BJ (cell line): ENCODE results near the gene AGBL4. TPM values are rescaled to one million over a fixed set of nuclear protein-coding genes. Genes with fewer than 3 reads are reported as not detected.

Source experiments
- CTCF ChIA-PET: fragments of 350-600 bp; formaldehyde crosslinking; extraction: SDS; loops from one replicate; lab custom pipeline; 2021; ENCODE audit warnings: antibody characterized with exemption, inconsistent platforms; lab: Yijun Ruan, JAX
- POLR2A ChIA-PET: fragments of 300-600 bp; sonication (Branson Sonifier 250); formaldehyde crosslinking; extraction: SDS; loops from one replicate; lab custom pipeline; 2021; ENCODE audit warnings: antibody characterized with exemption; lab: Charles Lee
- DNase-seq: peaks from one replicate; pipeline ENCODE4 v3.0.0-alpha.2; 2011; ENCODE audit warnings: low read depth
- H3K27me3 ChIP-seq: 2 replicates; pipeline ENCODE4 v1.6.0; 2011; ENCODE audit warnings: low read length; ENCODE audit not compliant: control insufficient read depth, insufficient read depth
- H3K36me3 ChIP-seq: 2 replicates; pipeline ENCODE4 v1.5.1; 2011; ENCODE audit warnings: low read length; ENCODE audit not compliant: control insufficient read depth, insufficient read depth
- H3K4me3 ChIP-seq: 2 replicates; pipeline ENCODE4 v1.5.1; 2011; ENCODE audit warnings: low read depth, mild to moderate bottlenecking, control low read depth, low read length
- polyA plus RNA-seq: library from polyadenylated mRNA; depleted of rRNA; stranded (reverse); fragments of >200 nt; gene quantifications from 2 replicates; pipeline ENCODE4 v1.2.3, GENCODE V29; 2011
- TF ChIP-seq, protein P1 (sequence below): IDR thresholded peaks from 2 replicates; pipeline ENCODE4 v1.5.1; 2011; ENCODE audit warnings: low read depth, mild to moderate bottlenecking, control low read depth, inconsistent platforms, low read length, moderate library complexity; ENCODE audit not compliant: insufficient read depth

AGBL4 gene
- polyA plus RNA-seq, 1 experiment, result not detected

DNA sequence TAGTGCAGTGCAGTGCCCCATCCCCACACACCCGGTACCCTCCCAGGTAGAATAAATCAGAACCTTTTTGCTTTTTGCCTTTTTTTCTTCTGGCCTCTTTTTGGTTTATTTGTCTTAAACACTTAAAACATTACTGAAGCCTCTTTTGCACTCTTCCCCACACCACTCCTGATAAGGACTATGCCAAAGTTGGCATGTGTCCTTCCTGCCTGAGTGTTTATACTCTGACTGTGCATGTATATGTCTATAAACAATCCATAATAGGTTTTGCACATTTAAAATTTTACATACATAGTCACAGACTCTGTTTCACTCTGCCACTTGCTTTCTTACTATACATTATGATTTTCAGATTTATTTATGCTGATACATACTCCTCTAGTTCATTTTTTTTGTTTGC is 1306.7 kb downstream of the AGBL4 start:
- POLR2A ChIA-PET, result no interaction called here
- TF ChIP-seq, protein P1, sequence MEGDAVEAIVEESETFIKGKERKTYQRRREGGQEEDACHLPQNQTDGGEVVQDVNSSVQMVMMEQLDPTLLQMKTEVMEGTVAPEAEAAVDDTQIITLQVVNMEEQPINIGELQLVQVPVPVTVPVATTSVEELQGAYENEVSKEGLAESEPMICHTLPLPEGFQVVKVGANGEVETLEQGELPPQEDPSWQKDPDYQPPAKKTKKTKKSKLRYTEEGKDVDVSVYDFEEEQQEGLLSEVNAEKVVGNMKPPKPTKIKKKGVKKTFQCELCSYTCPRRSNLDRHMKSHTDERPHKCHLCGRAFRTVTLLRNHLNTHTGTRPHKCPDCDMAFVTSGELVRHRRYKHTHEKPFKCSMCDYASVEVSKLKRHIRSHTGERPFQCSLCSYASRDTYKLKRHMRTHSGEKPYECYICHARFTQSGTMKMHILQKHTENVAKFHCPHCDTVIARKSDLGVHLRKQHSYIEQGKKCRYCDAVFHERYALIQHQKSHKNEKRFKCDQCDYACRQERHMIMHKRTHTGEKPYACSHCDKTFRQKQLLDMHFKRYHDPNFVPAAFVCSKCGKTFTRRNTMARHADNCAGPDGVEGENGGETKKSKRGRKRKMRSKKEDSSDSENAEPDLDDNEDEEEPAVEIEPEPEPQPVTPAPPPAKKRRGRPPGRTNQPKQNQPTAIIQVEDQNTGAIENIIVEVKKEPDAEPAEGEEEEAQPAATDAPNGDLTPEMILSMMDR, result no peak

DNA sequence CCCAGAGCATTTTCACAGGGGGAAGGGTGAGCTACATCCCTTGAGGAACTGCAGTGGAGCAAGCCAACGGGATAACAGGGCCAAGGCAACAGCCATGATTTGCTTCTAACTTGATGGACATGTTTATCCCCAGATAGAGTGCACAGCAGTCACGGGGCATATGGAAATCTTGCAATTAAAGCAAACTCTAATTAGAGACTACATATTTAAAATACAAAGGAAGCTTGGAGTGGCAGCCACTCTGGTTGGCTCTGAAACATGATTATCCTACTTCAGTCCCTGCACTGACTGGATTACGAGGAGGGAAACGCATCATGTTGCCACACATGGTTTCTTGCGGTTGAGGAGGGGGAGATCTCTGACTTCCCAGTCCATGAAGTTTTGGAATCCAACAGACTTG is 1307.8 kb downstream of the AGBL4 start:
- no peak for DNase-seq
- CTCF ChIA-PET, result interaction anchor here (0.7 kb wide), 1 partner anchor 19 kb away, joined by 3 read pairs; no protein-coding TSS in a partner anchor
- H3K36me3 ChIP-seq, result no peaks in the 10 kb centered on the region
- POLR2A ChIA-PET, result no interaction called here
- no peaks in the 10 kb centered on the region for H3K27me3 ChIP-seq
- TF ChIP-seq, protein P1, result no peak
- H3K4me3 ChIP-seq, result no peak overlapping the region

More for the DNA sequence above, 1306.7 kb downstream of the AGBL4 start:
- no peak for DNase-seq
- Histone ChIP-seq H3K27me3 (no peaks in the 10 kb centered on the region), H3K36me3 (no peaks in the 10 kb centered on the region), H3K4me3 (no peak overlapping the region)
- CTCF ChIA-PET, result no interaction called here

DNA sequence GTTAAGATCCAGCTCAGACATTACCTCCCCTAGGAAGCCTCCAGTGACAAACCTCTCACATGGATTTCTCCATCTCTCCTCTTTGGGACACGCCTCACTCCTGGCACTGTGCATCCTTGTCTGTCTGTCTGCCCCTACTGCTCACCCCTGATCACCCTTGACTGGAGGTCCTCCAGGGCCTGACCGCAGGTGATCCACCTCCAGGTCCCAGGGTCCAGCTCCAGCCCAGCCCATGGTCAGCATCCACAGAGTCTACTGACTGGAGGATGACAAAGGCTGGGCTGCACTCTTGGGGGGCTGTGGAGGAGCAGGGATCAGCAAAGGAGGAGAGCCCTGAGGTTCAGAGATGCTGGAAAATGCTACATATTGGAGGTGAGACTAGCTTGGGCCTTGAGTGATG is 1312.8 kb downstream of the AGBL4 start:
- POLR2A ChIA-PET, result no interaction called here
- no peaks in the 10 kb centered on the region for H3K36me3 ChIP-seq
- DNase-seq, result no peak
- no peak overlapping the region for H3K4me3 ChIP-seq
- TF ChIP-seq, protein P1, result no peak
- no peaks in the 10 kb centered on the region for H3K27me3 ChIP-seq
- CTCF ChIA-PET, result interaction anchor here (0.7 to 0.8 kb wide), 2 partner anchors 13 to 34 kb away, joined by 3 to 4 read pairs; no protein-coding TSS in a partner anchor

DNA sequence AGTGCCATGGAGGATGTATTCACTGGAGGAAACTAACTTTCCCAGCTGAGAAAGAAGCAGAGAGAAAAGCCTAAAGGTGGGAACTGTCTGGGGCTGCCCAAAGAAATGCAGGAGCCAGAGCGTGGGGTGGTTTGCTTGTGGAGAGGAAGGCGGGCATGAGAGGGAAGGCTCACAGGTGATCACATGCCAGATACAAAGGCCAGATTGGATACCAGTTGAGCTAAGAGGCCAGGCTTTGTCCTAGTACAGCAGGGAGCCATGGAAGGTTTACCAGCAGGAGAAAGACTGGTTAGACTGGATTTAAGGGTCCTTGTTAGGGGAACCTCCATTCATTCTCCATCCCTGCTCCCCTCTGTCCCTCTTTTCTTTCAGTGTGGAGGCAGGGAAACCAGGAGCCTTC is 1313.4 kb downstream of the AGBL4 start:
- CTCF ChIA-PET, result interaction anchor here (0.7 to 1.1 kb wide), 3 partner anchors 10 to 1638 kb away, joined by 3 read pairs; no protein-coding TSS in a partner anchor
- DNase-seq, result no peak
- no peaks in the 10 kb centered on the region for H3K27me3 ChIP-seq
- no peaks in the 10 kb centered on the region for H3K36me3 ChIP-seq
- TF ChIP-seq, protein P1, result no peak
- POLR2A ChIA-PET, result no interaction called here
- no peak overlapping the region for H3K4me3 ChIP-seq

DNA sequence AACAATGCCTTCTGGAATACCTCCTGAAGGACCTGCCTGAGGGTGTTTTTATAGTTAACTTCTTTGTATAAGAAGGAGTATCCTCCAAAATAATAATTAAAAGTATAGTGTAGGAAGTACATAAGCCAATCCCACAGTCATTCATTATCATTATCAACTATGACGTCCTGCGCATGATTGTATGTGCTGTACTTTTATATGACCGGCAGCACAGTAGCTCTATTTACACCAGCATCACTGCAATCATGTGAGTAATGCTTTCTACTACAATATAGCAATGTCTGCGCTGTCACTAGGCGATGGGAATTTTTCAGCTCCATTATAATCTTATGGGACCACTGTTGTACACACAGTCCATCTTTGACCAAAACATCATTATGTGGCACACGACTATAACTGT is 1319.0 kb downstream of the AGBL4 start:
- no peaks in the 10 kb centered on the region for H3K36me3 ChIP-seq
- POLR2A ChIA-PET, result no interaction called here
- TF ChIP-seq, protein P1, result no peak
- H3K4me3 ChIP-seq, result no peak overlapping the region
- no peaks in the 10 kb centered on the region for H3K27me3 ChIP-seq
- CTCF ChIA-PET, result interaction anchor here (1.0 to 1.7 kb wide), 4 partner anchors 10 to 132 kb away, joined by 3 to 5 read pairs (median 4); no protein-coding TSS in a partner anchor
- no peak for DNase-seq
